Thyroid gland (tissue), 4 donors: ENCODE data around the gene DLGAP3.

Experiments used
- POLR2A ChIP-seq, 2 donors: fragments of 450-650 bp; IDR thresholded peaks; one replicate each; pipeline ENCODE4 v1.6.1; 2017; ENCODE audit warnings: antibody characterized with exemption in 2 of 2, mild to moderate bottlenecking in 2 of 2, moderate library complexity in 1 of 2
- TF ChIP-seq, protein P1 (sequence below), 6 experiments: fragments of 200-600 bp in 3 of 6; fragments of 450-650 bp in 3 of 6; sonication (generic) in 3 of 6; IDR thresholded peaks; one replicate each; pipeline ENCODE4 v1.5.1; 2016 to 2019; ENCODE audit warnings: antibody characterized with exemption in 6 of 6, mild to moderate bottlenecking in 2 of 6, inconsistent platforms in 1 of 6, moderate library complexity in 1 of 6

DNA sequence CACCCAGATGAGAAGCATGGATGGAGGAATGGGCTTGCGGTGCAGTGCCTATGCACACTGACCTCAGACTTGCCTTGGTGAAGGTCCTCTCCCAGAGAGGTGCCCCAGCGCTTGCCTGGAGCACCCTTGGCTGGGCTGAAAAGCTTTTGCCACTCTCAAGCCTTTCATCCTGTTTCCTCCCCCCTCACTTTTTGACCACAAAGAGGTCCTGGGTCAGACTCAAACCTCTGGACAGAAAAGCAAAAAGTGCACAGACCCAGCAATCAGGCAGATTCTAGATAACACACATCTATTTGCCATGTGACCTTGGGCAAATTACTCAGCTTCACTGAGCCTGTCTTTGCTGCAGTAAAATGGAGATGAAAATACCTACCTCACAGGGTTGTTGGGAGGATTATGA, 48.4 kb upstream of the DLGAP3 start:
- no peak for TF ChIP-seq POLR2A (IDR thresholded peaks at IDR 0.05)
- TF ChIP-seq, protein P1, sequence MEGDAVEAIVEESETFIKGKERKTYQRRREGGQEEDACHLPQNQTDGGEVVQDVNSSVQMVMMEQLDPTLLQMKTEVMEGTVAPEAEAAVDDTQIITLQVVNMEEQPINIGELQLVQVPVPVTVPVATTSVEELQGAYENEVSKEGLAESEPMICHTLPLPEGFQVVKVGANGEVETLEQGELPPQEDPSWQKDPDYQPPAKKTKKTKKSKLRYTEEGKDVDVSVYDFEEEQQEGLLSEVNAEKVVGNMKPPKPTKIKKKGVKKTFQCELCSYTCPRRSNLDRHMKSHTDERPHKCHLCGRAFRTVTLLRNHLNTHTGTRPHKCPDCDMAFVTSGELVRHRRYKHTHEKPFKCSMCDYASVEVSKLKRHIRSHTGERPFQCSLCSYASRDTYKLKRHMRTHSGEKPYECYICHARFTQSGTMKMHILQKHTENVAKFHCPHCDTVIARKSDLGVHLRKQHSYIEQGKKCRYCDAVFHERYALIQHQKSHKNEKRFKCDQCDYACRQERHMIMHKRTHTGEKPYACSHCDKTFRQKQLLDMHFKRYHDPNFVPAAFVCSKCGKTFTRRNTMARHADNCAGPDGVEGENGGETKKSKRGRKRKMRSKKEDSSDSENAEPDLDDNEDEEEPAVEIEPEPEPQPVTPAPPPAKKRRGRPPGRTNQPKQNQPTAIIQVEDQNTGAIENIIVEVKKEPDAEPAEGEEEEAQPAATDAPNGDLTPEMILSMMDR (IDR thresholded peaks at IDR 0.05) = no peak
